ENCODE data around the gene KLF13. TPM values are rescaled to one million over a fixed set of nuclear protein-coding genes. Genes with fewer than 3 reads are reported as not detected.

Gene KLF13
- total and polyA plus RNA-seq, 10 of the 15 experiments (the other 5 are each of a cell fraction or from before 2014, with no cell fraction given) = 20.3 to 109 (median 51.4) TPM

GRCh38 chr15:31377030-31377429 lies 50.4 kb downstream of the KLF13 start:
- Histone ChIP-seq H3K36me3 (ENCODE audit: control insufficient read depth in 2 of 2, insufficient read depth in 2 of 2, low read length in 1 of 2) (peaks cover 35 to 47% of the 10 kb centered on the region in 2 experiments), H3K9me3 (replicated peaks; ENCODE audit: control insufficient read depth, insufficient read depth, low read length) (no peaks in the 10 kb centered on the region), H2AFZ (ENCODE audit: control insufficient read depth, low read depth, low read length) (no peak overlapping the region), H3K4me2 (ENCODE audit: control insufficient read depth, insufficient read depth) (no peak overlapping the region), H3K27me3 (replicated peaks in 1 of 2; ENCODE audit: control insufficient read depth in 2 of 2, insufficient read depth in 2 of 2, low read length in 1 of 2) (no peaks in the 10 kb centered on the region), H3K4me3 (no peak overlapping the region), H4K20me1 (ENCODE audit: control insufficient read depth, insufficient read depth) (no peaks in the 10 kb centered on the region; the same call in 1 of the 2 replicates), H3K4me1 (ENCODE audit: control insufficient read depth, insufficient read depth, low read length) (no peaks in the 10 kb centered on the region), H3K79me2 (ENCODE audit: control insufficient read depth, insufficient read depth, low read length) (peaks cover 2% of the 10 kb centered on the region; the same call in 1 of the 2 replicates), H3K27ac (ENCODE audit: control insufficient read depth, insufficient read depth) (no peak overlapping the region), H3K9ac (ENCODE audit: control insufficient read depth, insufficient read depth, low read length) (no peak overlapping the region)
- no peak for FAIRE-seq
- BruUV-seq (replicated peaks) = no TSS peak
- ChIA-PET RAD21 (ENCODE audit: unreplicated experiment) (interaction anchor here (1.1 to 1.3 kb wide), 2 partner anchors 96 to 111 kb away, joined by 3 read pairs; no protein-coding TSS in a partner anchor), SMC1A (ENCODE audit: uncharacterized antibody, unreplicated experiment) (no interaction called here), POLR2A (no interaction called here), CTCF (interaction anchor here (1.2 to 2.4 kb wide), 2 partner anchors 11 to 58 kb away, joined by 5 to 6 read pairs; no protein-coding TSS in a partner anchor)
- ATAC-seq = no peak
- intact Hi-C loops (cut with micrococcal nuclease; ENCODE audit: unreplicated experiment) (no loop called here), in situ Hi-C loops (cut with MboI) (no loop called here)
- DNase-seq (ENCODE audit: low read depth, low spot score) = no peak
- 80% methylated on average over 9 of the region's 9 CpGs for WGBS (ENCODE audit: insufficient coverage, insufficient replicate concordance, low lambda C conversion rate, missing lambda C conversion rate)
- TF ChIP-seq POLR2A (IDR thresholded peaks at IDR 0.05; ENCODE audit: low read depth, low read length) (peak; percentile 64), BCL11A (IDR thresholded peaks at IDR 0.05; ENCODE audit: low read depth, low read length) (no peak)

GRCh38 chr15:31378363-31378903 lies 51.8 kb downstream of the KLF13 start:
- H3K4me2 ChIP-seq (ENCODE audit: control insufficient read depth, insufficient read depth) = no peak overlapping the region
- TF ChIP-seq POLR2AphosphoS5 (IDR thresholded peaks at IDR 0.05; ENCODE audit: low read length) (peak; percentile 59; the same call in 1 of the 2 replicates), CREB1 (IDR thresholded peaks at IDR 0.05; ENCODE audit: low read depth) (no peak), RBBP5 (conservative IDR thresholded peaks at IDR 0.05) (no peak), NBN (IDR thresholded peaks at IDR 0.05) (no peak), YBX1 (IDR thresholded peaks at IDR 0.05) (no peak), REST (IDR thresholded peaks at IDR 0.05; ENCODE audit: low read depth, low read length) (no peak), MTA3 (IDR thresholded peaks at IDR 0.05; ENCODE audit: borderline replicate concordance, low read length) (no peak), RB1 (IDR thresholded peaks at IDR 0.05; ENCODE audit: borderline replicate concordance) (no peak)
- no peaks in the 10 kb centered on the region for H3K4me1 ChIP-seq (ENCODE audit: control insufficient read depth, insufficient read depth, low read length)
- no peak for FAIRE-seq
- H3K79me2 ChIP-seq (ENCODE audit: control insufficient read depth, insufficient read depth, low read length) = peaks cover 2% of the 10 kb centered on the region; the same call in 1 of the 2 replicates
- intact Hi-C loops (cut with micrococcal nuclease; ENCODE audit: unreplicated experiment) (no loop called here), in situ Hi-C loops (cut with MboI) (no loop called here)
- no peaks in the 10 kb centered on the region; the same call in 1 of the 2 replicates for H4K20me1 ChIP-seq (ENCODE audit: control insufficient read depth, insufficient read depth)
- no peak overlapping the region for H2AFZ ChIP-seq (ENCODE audit: control insufficient read depth, low read depth, low read length)
- ATAC-seq = no peak; the same call in 2 of the 3 replicates
- ChIA-PET POLR2A (no interaction called here), SMC1A (ENCODE audit: uncharacterized antibody, unreplicated experiment) (interaction anchor here (1.2 kb wide), 1 partner anchor 13 kb away, joined by 3 read pairs; no protein-coding TSS in a partner anchor), RAD21 (ENCODE audit: unreplicated experiment) (interaction anchor here (0.5 to 1.3 kb wide), 2 partner anchors 109 to 165 kb away, joined by 3 read pairs; no protein-coding TSS in a partner anchor), CTCF (interaction anchor here (1.2 to 2.4 kb wide), 4 partner anchors 10 to 65 kb away, joined by 3 to 6 read pairs (median 4); no protein-coding TSS in a partner anchor)
- no peak overlapping the region for H3K27ac ChIP-seq (ENCODE audit: control insufficient read depth, insufficient read depth)
- DNase-seq (ENCODE audit: low read depth, low spot score) = no peak
- peaks cover 25 to 36% of the 10 kb centered on the region in 2 experiments for H3K36me3 ChIP-seq (ENCODE audit: control insufficient read depth in 2 of 2, insufficient read depth in 2 of 2, low read length in 1 of 2)
- 75% methylated on average over 14 of the region's 14 CpGs for WGBS (ENCODE audit: insufficient coverage, insufficient replicate concordance, low lambda C conversion rate, missing lambda C conversion rate)
- H3K9me3 ChIP-seq (replicated peaks; ENCODE audit: control insufficient read depth, insufficient read depth, low read length) = no peaks in the 10 kb centered on the region
- H3K4me3 ChIP-seq = no peak overlapping the region
- BruUV-seq (replicated peaks) = no TSS peak
- no peaks in the 10 kb centered on the region for H3K27me3 ChIP-seq (replicated peaks in 1 of 2; ENCODE audit: control insufficient read depth in 2 of 2, insufficient read depth in 2 of 2, low read length in 1 of 2)
- no peak overlapping the region for H3K9ac ChIP-seq (ENCODE audit: control insufficient read depth, insufficient read depth, low read length)
